Kidney (tissue), 14 donors: ENCODE results near the gene PBX2. TPM values are rescaled to one million over a fixed set of nuclear protein-coding genes. Genes with fewer than 3 reads are reported as not detected.
A peak's percentile ranks its signal among the peaks of the same experiment; 100 is the strongest.

ENCODE experiments used
- DNase-seq, 5 donors: peaks; one replicate each; pipeline ENCODE4 v3.0.0-alpha.2; 2013 to 2020
- FAIRE-seq: peaks from 2 replicates; lab custom pipeline; 2012; peaks lifted over from hg19 to GRCh38; lab: Jason Lieb, UNC
- H3K27ac ChIP-seq, 2 donors: one replicate each; pipeline ENCODE4 v1.7.0; 2013; ENCODE audit warnings: low read depth in 2 of 2, low read length in 2 of 2, inconsistent platforms in 1 of 2
- H3K27me3 ChIP-seq: one replicate; pipeline ENCODE4 v1.7.1; 2013; ENCODE audit warnings: low read length, inconsistent platforms; ENCODE audit not compliant: control insufficient read depth, insufficient read depth
- H3K36me3 ChIP-seq, 3 donors: one replicate each; pipeline versions ENCODE4 v1.7.0 to v1.7.1; 2013; ENCODE audit warnings: low read length in 3 of 3, control low read depth in 1 of 3, inconsistent platforms in 1 of 3; ENCODE audit not compliant: insufficient read depth in 3 of 3, control insufficient read depth in 2 of 3
- H3K4me1 ChIP-seq, 3 donors: one replicate each; pipeline versions ENCODE4 v1.7.0 to v1.7.1; 2013; ENCODE audit warnings: low read length in 3 of 3, inconsistent platforms in 1 of 3, low read depth in 1 of 3; ENCODE audit not compliant: control insufficient read depth in 2 of 3, insufficient read depth in 2 of 3
- H3K4me3 ChIP-seq, 3 donors: one replicate each; pipeline versions ENCODE4 v1.7.0 to v1.8.1; 2013; ENCODE audit warnings: low read length in 3 of 3, control low read depth in 1 of 3, inconsistent platforms in 1 of 3
- H3K9ac ChIP-seq, 3 donors: one replicate each; pipeline versions ENCODE4 v1.7.0 to v1.7.1; 2013; ENCODE audit warnings: low read length in 3 of 3, control low read depth in 1 of 3, inconsistent platforms in 1 of 3
- H3K9me3 ChIP-seq, 3 donors: one replicate each; pipeline versions ENCODE4 v1.7.0 to v1.7.1; 2013; ENCODE audit warnings: low read length in 3 of 3, control low read depth in 1 of 3, inconsistent platforms in 1 of 3; ENCODE audit not compliant: control insufficient read depth in 2 of 3, insufficient read depth in 1 of 3
- intact Hi-C: fragments of 100-400 bp; cut with DNase I; formaldehyde crosslinking; loops from one replicate; pipeline ENCODE4 v1.11.1; 2022
- polyA plus RNA-seq: library from polyadenylated mRNA; stranded (reverse); fragments of 350-450 nt; fragmentation: Illumina TruSeq; extraction: RNeasy Lipid Tissue Mini Kit (QIAGEN cat#74804); gene quantifications from one replicate; pipeline ENCODE4 v1.2.3, GENCODE V29; 2014; ENCODE audit warnings: low read depth, low replicate concordance; ENCODE audit not compliant: insufficient read depth
- total RNA-seq: library from RNA; stranded (reverse); fragmentation: NEBNext Ultra II Directional; extraction: Animal tissue kit (Norgen Biotek cat#: 25700); gene quantifications from one replicate; pipeline ENCODE4 v1.2.1, GENCODE V29; 2021
- TF ChIP-seq, protein P1 (sequence below): IDR thresholded peaks from 3 replicates; pipeline ENCODE4 v1.5.1; 2012; ENCODE audit warnings: mild to moderate bottlenecking, moderate library complexity, borderline replicate concordance; ENCODE audit not compliant: insufficient read depth; ENCODE audit errors: extremely low read depth
- donor health status: control.
- donor health status: control.
- donor health status: control.
- donor health status: control.
- donor health status: control.
- donor health status: DM: yes; HTN: yes; CAD: no.
- donor health status: Normal renal cell carcinoma (clear cell type).

Gene PBX2
- total and polyA plus RNA-seq, 2 donors from 2014 or later, result 34.6 to 87.3 TPM

DNA sequence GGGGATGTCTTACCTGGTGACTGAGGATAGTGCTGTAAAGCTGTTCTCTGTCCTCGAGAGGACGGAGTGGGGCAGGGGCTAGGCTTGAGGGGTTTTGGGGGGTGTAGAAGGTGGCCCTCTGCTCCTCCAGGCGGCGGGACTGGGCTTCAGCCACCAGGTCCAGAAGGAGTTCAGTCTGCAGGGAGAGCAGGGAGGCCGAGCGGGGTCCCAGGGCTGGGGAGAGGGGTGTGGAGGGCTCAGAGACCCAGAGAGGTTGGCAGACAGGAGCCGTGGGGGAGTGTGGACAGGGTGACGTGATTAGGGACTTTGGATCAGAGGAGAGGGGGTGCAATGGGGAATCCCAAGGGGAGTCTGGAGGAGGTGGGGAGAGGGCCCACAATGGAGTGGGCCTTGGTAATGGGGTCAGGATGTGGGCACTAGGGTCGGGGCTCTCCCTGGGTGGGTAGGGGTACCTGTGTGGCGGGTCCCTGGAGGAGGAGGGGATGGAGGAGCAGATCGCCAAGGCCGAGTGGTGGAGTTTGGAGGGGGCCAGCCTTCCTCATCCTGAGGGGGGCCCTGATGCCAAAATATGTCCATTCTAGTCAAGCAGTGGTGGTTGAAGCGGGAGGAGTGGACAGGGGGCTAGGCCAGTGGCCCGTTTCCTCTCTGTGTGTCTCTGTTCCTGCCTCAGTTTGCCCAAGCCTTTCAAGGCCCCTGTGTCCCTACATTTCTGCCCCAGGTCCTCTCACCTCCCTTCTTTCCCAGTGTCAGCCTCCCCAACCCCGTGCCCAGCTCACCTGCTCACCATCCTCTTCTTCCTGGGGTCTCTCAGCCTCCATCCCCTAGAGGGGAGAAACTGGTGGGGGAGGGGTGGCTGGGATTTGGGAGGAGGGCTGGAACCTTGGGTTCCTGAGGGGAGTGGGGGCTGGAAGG, 1.9 kb upstream of the PBX2 start:
- intact Hi-C loops, result no loop called here
- Histone ChIP-seq H3K27me3 (no peaks in the 10 kb centered on the region), H3K4me3 (peak overlapping the region in 2 of 3 donors; percentile 11 to 42), H3K36me3 (peaks cover 4 to 9% (median 5%) of the 10 kb centered on the region in 3 donors), H3K4me1 (peaks cover 2 to 32% (median 13%) of the 10 kb centered on the region in 3 donors), H3K27ac (peak overlapping the region; percentile 75 to 98), H3K9ac (no peak overlapping the region), H3K9me3 (no peaks in the 10 kb centered on the region)
- DNase-seq (peak in 2 of 5 donors; percentile 73 to 78), FAIRE-seq (no peak)
- TF ChIP-seq, protein P1, sequence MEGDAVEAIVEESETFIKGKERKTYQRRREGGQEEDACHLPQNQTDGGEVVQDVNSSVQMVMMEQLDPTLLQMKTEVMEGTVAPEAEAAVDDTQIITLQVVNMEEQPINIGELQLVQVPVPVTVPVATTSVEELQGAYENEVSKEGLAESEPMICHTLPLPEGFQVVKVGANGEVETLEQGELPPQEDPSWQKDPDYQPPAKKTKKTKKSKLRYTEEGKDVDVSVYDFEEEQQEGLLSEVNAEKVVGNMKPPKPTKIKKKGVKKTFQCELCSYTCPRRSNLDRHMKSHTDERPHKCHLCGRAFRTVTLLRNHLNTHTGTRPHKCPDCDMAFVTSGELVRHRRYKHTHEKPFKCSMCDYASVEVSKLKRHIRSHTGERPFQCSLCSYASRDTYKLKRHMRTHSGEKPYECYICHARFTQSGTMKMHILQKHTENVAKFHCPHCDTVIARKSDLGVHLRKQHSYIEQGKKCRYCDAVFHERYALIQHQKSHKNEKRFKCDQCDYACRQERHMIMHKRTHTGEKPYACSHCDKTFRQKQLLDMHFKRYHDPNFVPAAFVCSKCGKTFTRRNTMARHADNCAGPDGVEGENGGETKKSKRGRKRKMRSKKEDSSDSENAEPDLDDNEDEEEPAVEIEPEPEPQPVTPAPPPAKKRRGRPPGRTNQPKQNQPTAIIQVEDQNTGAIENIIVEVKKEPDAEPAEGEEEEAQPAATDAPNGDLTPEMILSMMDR, result no peak

DNA sequence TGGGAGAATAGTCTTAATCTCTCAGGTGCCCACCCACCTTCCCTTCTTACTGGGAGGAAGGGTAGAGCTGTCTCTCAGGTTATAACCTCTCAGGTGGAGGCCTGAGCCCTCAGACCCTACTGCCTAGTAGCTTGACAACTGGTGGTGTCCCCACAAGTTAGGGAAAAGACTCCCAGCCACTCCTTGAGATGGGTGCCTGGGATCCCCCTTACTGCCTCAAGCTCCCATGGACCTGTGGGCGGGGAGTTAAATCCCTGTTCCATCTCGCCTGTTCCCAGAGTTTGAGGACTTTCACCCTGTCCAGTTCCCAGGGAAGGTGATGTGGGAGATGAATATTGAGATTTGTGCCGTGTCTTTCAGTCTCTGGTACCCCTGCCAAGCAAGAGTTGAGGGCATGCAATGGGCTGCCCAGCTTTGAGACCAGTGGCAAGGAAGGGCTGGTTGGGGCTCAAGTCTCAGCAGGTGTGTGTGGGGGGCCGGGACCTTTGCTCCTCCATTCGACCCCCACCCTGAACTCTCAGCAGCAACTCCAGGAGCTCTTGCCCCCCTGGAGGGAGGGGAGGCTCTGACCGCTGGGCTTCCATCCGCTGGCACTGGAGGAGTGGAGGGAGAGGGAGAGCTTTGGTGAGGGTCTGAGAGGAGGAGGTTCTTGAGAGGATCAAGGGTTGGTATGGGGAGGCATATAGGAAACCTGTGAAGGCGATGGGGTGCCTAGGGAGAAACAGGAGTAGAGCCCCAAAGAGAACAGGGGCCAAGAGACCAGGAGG, 1.1 kb upstream of the PBX2 start:
- peaks cover 2 to 31% (median 11%) of the 10 kb centered on the region in 3 donors for H3K4me1 ChIP-seq
- peak overlapping the region in 2 of 3 donors; percentile 94 to 95 for H3K9ac ChIP-seq
- no peak for FAIRE-seq
- peak overlapping the region in 2 of 3 donors; percentile 52 to 91 for H3K4me3 ChIP-seq
- H3K9me3 ChIP-seq, result no peaks in the 10 kb centered on the region
- intact Hi-C loops, result no loop called here
- H3K36me3 ChIP-seq, result peaks cover 6 to 13% (median 8%) of the 10 kb centered on the region in 3 donors
- peak overlapping the region; percentile 93 to 98 for H3K27ac ChIP-seq
- TF ChIP-seq, protein P1, result no peak
- H3K27me3 ChIP-seq, result no peaks in the 10 kb centered on the region
- DNase-seq, result peak in 3 of 5 donors; percentile 34 to 76 (median 66)

DNA sequence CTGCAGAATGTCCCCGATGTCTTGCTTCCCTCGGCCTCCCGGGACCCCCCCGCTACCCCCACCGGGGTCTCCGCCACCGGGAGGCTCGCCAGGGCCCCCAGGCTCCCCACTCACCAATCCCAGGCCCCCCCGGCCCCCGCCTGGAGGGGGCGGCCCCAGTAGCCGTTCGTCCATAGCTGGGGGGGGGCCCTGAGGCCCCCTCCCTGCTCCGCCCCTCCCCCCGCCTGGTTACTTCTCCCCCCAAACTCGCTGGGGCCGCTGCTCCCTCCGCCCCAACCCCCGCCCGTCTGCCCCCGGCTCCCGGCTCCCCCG, 304 bp downstream of the PBX2 start:
- H3K4me3 ChIP-seq, result peak overlapping the region; percentile 71 to 91 (median 72)
- H3K27me3 ChIP-seq, result no peaks in the 10 kb centered on the region
- DNase-seq (peak in 2 of 5 donors; percentile 28 to 85), FAIRE-seq (no peak)
- peaks cover 2 to 29% (median 10%) of the 10 kb centered on the region in 3 donors for H3K4me1 ChIP-seq
- TF ChIP-seq, protein P1, result no peak
- intact Hi-C loops, result no loop called here
- H3K36me3 ChIP-seq, result peaks cover 6 to 13% (median 8%) of the 10 kb centered on the region in 3 donors
- no peaks in the 10 kb centered on the region for H3K9me3 ChIP-seq
- H3K27ac ChIP-seq, result peak overlapping the region; percentile 93 to 98
- peak overlapping the region in 2 of 3 donors; percentile 72 to 90 for H3K9ac ChIP-seq
